ENCODE measurements around the gene COPZ2.
A peak's percentile ranks its signal among the peaks of the same experiment; 100 is the strongest.
"Not testable (repeated sequence)": the region's sequence is repeated elsewhere in the genome, so short reads cannot be mapped to it uniquely, and the experiment has no call there.

COPZ2 gene

DNA sequence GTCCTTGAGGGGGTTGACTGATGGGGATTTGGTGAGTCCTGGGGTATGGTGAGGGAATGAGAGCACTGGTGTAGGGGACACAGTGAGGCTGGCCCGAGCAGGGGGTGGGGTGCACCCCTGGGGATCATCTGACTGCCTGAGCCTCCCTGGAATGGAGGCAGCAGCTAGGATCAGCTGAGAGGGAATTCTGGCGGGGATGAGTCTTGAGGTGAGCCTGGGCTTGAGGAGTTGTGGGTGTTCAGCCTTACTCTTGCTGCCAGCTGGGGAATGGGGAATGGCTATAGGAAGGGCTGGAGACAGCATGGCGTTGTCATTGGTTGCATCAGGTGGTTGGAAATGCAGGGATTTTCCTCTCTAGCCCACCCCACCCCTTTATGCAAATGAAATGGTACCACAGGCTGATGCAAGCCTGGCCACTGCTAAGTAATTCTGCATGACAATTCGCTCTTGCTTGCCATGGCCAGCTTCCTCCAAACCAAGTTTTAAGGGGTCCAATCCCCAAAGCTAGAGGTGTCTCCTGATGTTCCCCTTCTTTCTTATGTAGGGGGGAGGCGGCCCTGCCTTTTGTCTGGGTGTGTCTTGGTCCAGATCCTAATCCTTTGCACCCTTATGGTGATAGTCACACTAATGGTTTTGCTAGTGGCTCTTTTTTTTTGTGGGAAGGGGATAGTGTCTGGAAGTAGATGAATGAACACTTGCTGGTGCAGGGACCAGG lies 18.1 kb upstream of the COPZ2 start:
- no peak for DNase-seq

DNA sequence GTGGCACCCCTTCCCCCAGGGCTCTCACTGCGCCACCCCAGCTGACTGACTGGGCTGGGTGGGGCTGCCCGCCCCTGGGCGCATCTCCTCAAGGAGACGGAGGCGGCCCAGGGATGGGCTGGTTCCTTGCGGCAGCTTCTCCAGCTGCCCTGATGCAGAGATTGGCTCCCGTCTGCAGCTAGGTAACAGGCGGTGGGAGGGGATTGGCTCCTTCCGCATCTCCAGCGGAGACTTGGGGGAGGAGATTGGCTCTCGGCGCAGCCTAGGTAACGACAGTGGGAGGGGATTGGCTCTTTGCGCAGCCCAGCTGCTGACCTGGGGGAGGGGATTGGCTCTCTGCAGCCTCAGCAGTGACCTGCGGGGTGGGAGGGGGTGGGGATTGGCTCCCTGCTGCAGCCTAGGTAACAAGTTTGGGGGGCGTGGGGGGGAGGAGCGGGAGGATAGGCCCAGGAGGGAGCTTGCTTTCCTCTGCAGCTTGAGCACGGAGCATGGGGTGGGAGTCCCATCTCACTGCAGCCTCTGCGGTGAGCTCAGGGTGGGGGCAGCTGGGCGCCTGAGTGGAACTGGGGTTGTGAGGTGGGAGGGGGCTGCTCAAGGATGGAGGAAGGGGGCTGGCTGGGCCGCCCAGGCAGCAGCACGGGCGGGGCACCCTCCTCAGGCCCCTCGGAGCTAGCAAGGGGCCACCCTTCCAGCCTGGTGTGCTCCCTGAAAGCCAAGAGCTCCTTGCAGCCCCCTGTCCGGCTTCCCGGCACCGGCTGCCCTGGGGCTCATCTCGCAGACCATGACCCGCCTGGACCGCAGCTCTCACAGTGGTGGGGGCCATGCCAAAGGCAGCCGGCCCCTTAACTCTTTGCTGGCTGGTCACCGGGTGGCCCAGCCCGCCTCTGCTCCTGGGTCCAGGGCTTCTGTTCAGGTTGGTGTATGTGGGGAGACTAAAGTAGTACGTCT lies 16.9 kb upstream of the COPZ2 start:
- no peak for DNase-seq

DNA sequence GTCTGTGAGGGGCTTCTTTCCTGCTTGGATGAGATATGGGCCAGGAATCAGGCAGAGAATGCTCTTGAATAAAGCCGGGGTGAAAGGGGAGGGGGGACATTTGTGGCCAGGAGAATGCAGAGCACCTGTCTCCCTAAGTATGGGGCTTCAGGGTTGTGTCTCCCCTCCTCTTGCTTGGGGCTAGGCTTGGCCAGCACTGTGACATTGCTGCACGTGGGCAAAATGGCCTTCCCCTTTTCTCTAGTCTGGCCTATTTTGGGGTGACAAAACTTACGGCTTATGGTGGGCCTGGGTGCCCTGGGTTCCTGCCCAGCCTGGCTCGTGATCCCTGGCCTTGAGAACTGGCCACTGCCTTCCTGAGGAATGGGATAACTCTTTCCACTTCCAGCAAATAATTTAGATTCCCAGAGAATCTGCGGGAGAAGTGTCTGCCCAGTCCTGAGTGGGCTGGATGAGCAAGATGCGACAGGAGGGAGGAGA lies 16.2 kb upstream of the COPZ2 start:
- DNase-seq: no peak

- no peak for DNase-seq
These were observed 15.6 kb upstream of the COPZ2 start for GRCh38 chr17:48052956-48053757.

- peak in 1 of 2 donors; percentile 12 for DNase-seq
These were observed 14.3 kb upstream of the COPZ2 start for GRCh38 chr17:48051706-48052486.

GRCh38 chr17:48051283-48051682 lies 13.7 kb upstream of the COPZ2 start:
- no peak for DNase-seq

GRCh38 chr17:48048384-48049126 lies 11.0 kb upstream of the COPZ2 start:
- DNase-seq: peak; percentile 24 to 37

DNA sequence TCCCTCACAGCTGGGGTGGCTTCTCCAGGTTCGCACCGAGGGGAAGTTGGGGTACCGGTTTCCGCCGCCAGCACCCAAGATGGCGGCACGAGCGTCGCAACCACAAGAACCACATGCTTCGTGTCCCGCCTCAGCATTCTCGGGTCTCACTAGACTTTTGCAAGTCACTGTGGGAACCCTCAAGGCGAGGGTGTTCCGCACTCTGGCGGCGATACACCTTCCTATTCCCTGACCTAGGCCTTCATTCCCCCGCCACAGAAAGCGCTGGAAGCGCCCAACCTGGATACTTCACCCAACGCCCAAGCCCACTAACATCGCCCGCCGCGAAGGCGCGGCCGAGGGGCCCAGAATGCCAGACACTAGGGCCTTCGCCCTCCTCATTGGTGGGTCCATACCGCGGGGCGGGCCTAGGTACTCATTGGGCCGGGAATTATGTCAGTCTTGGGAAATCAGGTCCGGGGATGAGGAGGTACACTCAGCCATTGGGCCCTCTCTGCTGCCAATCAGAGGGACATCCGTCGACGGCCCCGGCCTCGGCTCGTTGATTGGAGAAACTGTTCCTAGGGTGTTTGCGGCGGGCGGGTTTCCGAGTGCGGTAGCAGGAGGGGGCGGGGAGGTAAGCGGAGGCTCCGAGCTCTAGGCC lies 10.3 kb upstream of the COPZ2 start, which contains the start of gene NFE2L1:
NFE2L1 (plus strand) TSS at position 619 of the 643 bp plus-strand sequence. CDS start 2,760 bp downstream, outside the sequence.
- DNase-seq: peak; percentile 98 to 99

GRCh38 chr17:48047113-48047740 lies 9.6 kb upstream of the COPZ2 start:
- no peak for DNase-seq

GRCh38 chr17:48046296-48046695 lies 8.7 kb upstream of the COPZ2 start:
- no peak for DNase-seq

GRCh38 chr17:48045316-48046001 lies 7.9 kb upstream of the COPZ2 start:
- DNase-seq: no peak

DNA sequence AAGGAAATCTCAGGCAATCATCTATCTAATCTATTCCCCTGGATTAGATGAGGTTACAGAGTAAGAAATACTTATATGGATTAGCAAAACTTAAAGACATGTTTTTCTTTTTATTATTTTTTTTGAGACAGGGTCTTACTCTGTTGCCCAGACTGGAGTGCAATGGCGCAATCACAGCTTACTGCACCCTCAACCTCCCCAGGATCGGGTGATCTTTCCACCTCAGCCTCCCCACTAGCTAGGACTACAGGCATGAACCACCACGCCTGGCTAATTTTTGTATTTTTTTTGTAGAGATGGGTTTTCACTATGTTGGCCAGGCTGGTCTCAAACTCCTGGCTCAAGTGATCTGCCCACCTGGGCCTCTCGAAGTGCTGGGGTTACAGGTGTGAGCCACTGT lies 7.3 kb upstream of the COPZ2 start:
- DNase-seq: no peak

DNA sequence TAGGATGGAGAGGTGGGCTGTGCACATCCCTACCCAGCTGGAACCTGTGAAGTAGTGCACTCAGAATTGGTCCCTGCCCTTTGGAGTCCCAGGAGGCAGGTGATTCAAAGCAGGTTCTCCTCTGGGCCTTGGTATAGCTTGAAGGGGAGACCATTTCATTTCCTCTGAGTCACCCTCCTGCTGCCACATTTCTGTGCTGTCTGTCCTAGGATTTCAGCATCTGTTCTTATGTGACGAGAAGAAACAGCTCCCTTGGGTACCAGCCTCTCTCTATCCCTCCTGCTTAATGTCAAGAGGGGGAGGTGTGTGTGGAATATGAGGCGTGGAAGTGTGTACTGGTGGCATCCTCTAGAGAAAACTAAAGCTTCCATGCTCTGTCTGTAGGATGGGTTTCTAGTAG lies 5.6 kb upstream of the COPZ2 start:
- DNase-seq: no peak

DNA sequence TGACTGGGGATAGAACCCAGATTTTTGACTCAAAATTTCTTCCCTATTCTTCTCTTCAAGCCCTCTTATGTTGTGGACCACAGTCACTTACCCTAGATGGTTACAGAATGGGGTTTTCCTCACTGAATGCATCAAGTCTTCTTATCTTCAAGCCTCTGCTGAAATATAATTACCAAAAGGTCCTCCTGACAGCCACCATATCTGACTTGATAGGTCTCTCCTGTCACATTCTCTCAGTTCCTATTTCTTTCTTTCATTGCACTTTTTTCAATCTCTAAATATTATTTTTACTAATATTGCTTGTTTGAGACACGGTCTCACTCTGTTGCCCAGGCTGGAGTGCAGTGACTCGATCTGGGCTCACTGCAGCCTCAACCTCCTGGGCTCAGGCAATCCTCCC lies 1.1 kb upstream of the COPZ2 start:
- no peak for DNase-seq

DNA sequence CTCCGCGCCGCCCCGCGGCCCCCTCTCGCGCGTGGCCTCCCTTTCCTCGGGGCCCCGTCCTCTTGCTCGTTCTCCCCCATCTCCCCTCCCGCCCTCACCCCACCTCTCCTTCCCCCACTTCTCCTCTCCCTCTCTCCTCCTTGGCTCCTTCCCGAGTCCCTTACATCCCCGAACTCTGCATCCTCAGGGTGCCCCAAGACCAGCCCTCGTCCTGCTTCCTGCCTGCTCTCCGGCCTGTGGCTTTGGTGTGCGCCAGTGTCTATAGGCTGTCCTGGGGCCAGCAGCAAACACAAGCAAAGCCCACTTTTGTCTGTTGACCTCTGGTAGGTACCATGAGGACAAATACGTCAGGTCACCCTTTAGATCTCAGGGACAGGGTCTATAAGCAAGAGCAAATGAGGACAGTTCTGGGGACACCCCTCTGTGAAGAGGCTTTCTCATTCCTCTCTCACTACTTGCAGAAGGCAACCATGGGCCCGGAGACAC lies 284 bp upstream of the COPZ2 start:
- DNase-seq: no peak

- no peak for DNase-seq
These were observed 933 bp downstream of the COPZ2 start for GRCh38 chr17:48036693-48037035.

DNA sequence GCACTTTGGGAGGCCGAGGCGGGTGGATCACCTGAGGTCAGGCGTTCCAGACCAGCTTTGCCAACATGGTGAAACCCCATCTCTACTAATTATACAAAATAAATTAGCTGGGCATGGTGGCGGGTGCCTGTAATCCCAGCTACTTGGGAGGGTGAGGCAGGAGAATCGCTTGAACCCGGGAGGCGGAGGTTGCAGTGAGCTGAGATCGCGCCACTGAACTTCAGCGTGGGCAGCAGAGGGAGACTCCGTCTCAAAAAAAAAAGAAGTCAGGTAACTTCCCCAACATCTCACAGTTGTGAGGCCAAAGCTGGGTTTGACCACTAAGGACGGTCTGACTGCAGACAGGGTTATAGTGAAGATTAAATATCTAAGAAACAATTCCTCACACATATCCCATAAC lies 2.9 kb downstream of the COPZ2 start:
- DNase-seq: not testable (repeated sequence)

DNA sequence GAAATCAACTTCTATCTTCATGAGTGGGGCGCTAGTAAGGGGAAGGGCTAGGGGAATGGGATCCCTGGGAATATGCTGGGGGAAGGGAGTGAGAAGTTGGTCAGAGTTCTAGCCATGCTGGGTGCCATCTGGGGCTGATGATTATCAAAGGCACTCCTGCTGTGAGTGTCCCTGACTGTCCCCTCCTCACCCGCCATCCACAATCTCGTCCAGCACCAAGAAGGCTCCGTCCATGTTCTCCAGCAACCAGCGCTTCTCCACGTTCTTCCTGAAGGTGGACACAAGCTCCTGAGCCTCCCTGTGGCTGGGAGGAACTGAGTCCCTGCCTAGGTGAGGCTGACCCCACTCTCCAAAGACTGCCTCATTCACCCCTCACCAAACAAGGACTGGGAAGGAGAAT lies 5.6 kb downstream of the COPZ2 start:
- DNase-seq: no peak

DNA sequence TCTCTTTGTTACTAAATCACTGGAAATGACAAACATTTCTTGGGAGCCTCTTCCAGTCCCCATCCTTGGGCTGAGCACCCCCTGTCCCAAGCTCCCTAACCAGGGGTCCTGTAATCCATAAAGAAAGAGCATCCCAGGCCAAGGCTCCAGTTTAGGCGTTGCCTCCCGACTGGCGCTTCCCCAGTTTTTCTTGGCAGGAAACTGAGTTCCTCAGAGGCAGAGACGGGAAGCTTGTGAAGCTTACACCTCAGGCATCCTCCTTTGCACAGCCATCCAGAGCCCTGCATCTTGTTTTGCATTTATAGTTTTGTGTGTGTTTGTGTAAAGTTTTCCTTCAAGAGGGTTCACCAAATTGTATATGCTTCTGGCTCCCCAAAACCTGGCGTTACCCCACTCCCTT lies 7.1 kb downstream of the COPZ2 start:
- no peak for DNase-seq

- no peak for DNase-seq
These were observed 8.9 kb downstream of the COPZ2 start for GRCh38 chr17:48028736-48029135.
